HG02852 (cell line): ENCODE results near the gene MARVELD1.
A peak's percentile ranks its signal among the peaks of the same experiment; 100 is the strongest.
"Not testable (repeated sequence)": the region's sequence is repeated elsewhere in the genome, so short reads cannot be mapped to it uniquely, and the experiment has no call there.

Experiments
- ATAC-seq: cut with Tn5 transposase; IDR thresholded peaks from one replicate; pipeline ENCODE4 v1.9.1; 2021; ENCODE audit warnings: mild to moderate bottlenecking, moderate library complexity; ENCODE audit not compliant: unreplicated experiment

Gene MARVELD1

GRCh38 chr10:97689559-97690020, 23.9 kb upstream of the MARVELD1 start:
- no peak for ATAC-seq

- ATAC-seq: no peak
Measured at GRCh38 chr10:97690133-97690532, 23.4 kb upstream of the MARVELD1 start.

GRCh38 chr10:97698072-97698655, 15.4 kb upstream of the MARVELD1 start:
- ATAC-seq: not testable (repeated sequence)

- ATAC-seq: peak; percentile 52
Measured at GRCh38 chr10:97701438-97702069, 12.0 kb upstream of the MARVELD1 start.

- no peak for ATAC-seq
Measured at GRCh38 chr10:97703398-97704067, 10.0 kb upstream of the MARVELD1 start.

- ATAC-seq: no peak
Measured at GRCh38 chr10:97704341-97704740, 9.2 kb upstream of the MARVELD1 start.

- ATAC-seq: no peak
Measured at GRCh38 chr10:97705006-97705670, 8.4 kb upstream of the MARVELD1 start.

- ATAC-seq: no peak
Measured at GRCh38 chr10:97707134-97707861, 6.2 kb upstream of the MARVELD1 start.

- ATAC-seq: no peak
Measured at GRCh38 chr10:97708167-97708566, 5.4 kb upstream of the MARVELD1 start.

- ATAC-seq: no peak
Measured at GRCh38 chr10:97708976-97709946, 4.3 kb upstream of the MARVELD1 start.

GRCh38 chr10:97711640-97712572, 1.6 kb upstream of the MARVELD1 start:
- no peak for ATAC-seq

- ATAC-seq: peak; percentile 86
Measured at GRCh38 chr10:97713826-97714400, 383 bp downstream of the MARVELD1 start.

GRCh38 chr10:97714401-97715258, 1.1 kb downstream of the MARVELD1 start:
- peak; percentile 40 for ATAC-seq

GRCh38 chr10:97715259-97715874, 1.8 kb downstream of the MARVELD1 start:
- no peak for ATAC-seq

GRCh38 chr10:97717627-97718026, 4.1 kb downstream of the MARVELD1 start:
- ATAC-seq: no peak

GRCh38 chr10:97718178-97718577, 4.6 kb downstream of the MARVELD1 start:
- no peak for ATAC-seq

- ATAC-seq: no peak
Measured at GRCh38 chr10:97718659-97719142, 5.2 kb downstream of the MARVELD1 start.
